HepG2 (cell line): ENCODE results near the gene MYO1E. TPM values are rescaled to one million over a fixed set of nuclear protein-coding genes. Genes with fewer than 3 reads are reported as not detected.
A peak's percentile ranks its signal among the peaks of the same experiment; 100 is the strongest.

ENCODE experiments used
- ASH2L ChIP-seq: fragments of 300-600, 200-600 bp; sonication (generic); IDR thresholded peaks from 2 replicates; pipeline ENCODE4 v1.7.0; 2017; ENCODE audit warnings: low read depth, mild to moderate bottlenecking, moderate library complexity, mixed read lengths, low read length; ENCODE audit not compliant: insufficient read length
- CEBPB ChIP-seq: IDR thresholded peaks from 2 replicates; pipeline ENCODE4 v1.6.1; 2011; ENCODE audit warnings: low read depth, low read length, improper control_type of control experiment, borderline replicate concordance
- ONECUT2 ChIP-seq: sonication (generic); formaldehyde crosslinking; IDR thresholded peaks from 2 replicates; pipeline ENCODE4 v1.4.0; 2020; ENCODE audit warnings: missing genetic modification reagents
- ZBTB25 ChIP-seq: IDR thresholded peaks from 2 replicates; pipeline ENCODE4 v1.6.1; 2018; ENCODE audit warnings: missing genetic modification reagents
- ZNF407 ChIP-seq: sonication (generic); formaldehyde crosslinking; IDR thresholded peaks from one replicate; pipeline ENCODE4 v1.5.1; 2020; ENCODE audit warnings: mild to moderate bottlenecking, missing genetic modification reagents; ENCODE audit errors: not compliant biosample characterization
- ZNF770 ChIP-seq: sonication (generic); formaldehyde crosslinking; IDR thresholded peaks from 2 replicates; pipeline ENCODE4 v1.5.0; 2020; ENCODE audit warnings: mild to moderate bottlenecking, missing genetic modification reagents
- polyA plus RNA-seq, 8 experiments: library from polyadenylated mRNA; depleted of rRNA in 3 of 8; stranded (reverse) in 7 of 8; unstranded in 1 of 8; fragments of >200 nt; fragmentation: Illumina TruSeq in 4 of 8; extraction: Trizol in 4 of 8; gene quantifications; 2 replicates each; pipeline versions ENCODE4 v1.2.1 to v1.2.3, GENCODE V29; 2011 to 2016; ENCODE audit warnings: low read depth in 4 of 8, missing spikeins in 1 of 8, mixed read lengths in 1 of 8; ENCODE audit not compliant: insufficient read depth in 1 of 8
- total RNA-seq, 5 experiments: library from RNA; depleted of rRNA; stranded (reverse); fragments of >200 nt; fragmentation: Illumina TruSeq; extraction: Trizol; gene quantifications; 2 replicates each; pipeline ENCODE4 v1.2.3, GENCODE V29; 2016; ENCODE audit warnings: low read depth in 1 of 5

Gene MYO1E
- total and polyA plus RNA-seq, 2 of the 13 experiments (the other 11 are each of a cell fraction or from before 2014, with no cell fraction given) = 15.7 to 25.1 TPM

GRCh38 chr15:59379531-59379930 lies 6.9 kb upstream of the MYO1E start (continued):
- TF ChIP-seq CEBPB (peak; percentile 27; the same call in 1 of the 2 replicates), ZBTB25 (CRISPR knock-in tag) (no peak), ZNF770 (CRISPR knock-in tag) (peak; percentile 34; the same call in 1 of the 2 replicates), ASH2L (no peak), ONECUT2 (CRISPR knock-in tag) (peak; percentile 67; the same call in 1 of the 2 replicates), ZNF407 (CRISPR knock-in tag) (no peak)
